Fibroblast of skin of left biceps (primary cell): ENCODE results near the gene ZNF93.
A peak's percentile ranks its signal among the peaks of the same experiment; 100 is the strongest.
"Not testable (repeated sequence)": the region's sequence is repeated elsewhere in the genome, so short reads cannot be mapped to it uniquely, and the experiment has no call there.

Experiments used
- DNase-seq, 2 experiments: peaks; one replicate each; pipeline ENCODE4 v3.0.0-alpha.2; 2013; ENCODE audit warnings: low read depth in 2 of 2

Gene ZNF93

DNA sequence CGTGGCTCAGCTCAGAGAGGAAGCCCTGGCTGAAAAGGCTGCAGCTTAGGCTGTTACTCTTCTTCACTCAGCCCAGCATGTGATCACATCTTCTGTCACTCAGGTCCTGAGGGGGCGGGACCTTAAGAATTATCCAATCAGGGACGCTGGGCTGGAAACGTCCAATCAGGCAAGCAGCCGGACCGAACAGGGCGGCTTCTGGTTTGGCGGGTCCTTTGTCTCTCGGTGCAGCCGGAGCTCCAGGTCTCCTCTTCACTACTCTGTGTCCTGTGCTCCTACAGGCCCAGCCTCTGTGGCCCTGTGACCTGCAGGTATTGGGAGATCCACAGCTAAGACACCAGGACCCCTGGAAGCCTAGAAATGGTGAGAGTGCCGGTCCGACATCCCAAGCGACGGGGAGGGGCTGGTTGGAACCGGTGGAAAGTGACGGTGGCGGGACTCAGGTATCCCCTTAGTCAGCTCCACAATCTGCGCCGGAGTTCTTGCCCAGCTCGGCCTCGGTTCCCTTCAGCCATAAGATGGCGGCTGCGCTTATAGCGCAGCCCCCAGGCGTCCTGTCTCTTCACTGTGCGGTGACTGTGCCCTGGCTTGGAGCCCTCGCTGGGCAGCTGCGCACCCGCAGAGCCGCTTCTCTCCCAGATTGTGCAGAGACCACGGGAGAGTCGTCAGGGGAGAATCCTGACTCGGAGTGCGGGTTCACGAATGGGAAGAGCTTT, at the start of gene ZNF93:
TSS of gene ZNF93 (plus strand) at position 218 of the 716 bp plus-strand sequence. CDS start at position 361, 143 bp downstream.
- peak; percentile 93 for DNase-seq

DNA sequence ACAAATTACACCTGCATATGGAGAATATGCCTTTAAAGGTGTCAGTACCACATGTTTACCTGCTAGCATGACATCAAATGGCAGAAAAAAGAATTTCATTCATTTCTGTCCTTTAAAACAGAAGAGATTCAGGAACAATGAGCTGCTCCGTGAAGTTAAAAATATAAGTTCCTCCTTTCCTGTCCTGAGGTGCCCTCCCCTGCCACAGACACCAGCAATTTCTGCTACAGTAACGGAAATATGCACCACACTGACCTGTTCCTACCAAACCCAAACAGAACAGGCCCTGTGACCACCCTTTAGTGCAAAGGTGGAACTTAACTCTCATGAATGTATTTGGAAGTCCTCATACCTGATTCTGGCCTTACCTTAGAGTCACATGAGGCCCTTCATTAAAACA, 49.0 kb upstream of the ZNF93 start:
- DNase-seq: not testable (repeated sequence)

DNA sequence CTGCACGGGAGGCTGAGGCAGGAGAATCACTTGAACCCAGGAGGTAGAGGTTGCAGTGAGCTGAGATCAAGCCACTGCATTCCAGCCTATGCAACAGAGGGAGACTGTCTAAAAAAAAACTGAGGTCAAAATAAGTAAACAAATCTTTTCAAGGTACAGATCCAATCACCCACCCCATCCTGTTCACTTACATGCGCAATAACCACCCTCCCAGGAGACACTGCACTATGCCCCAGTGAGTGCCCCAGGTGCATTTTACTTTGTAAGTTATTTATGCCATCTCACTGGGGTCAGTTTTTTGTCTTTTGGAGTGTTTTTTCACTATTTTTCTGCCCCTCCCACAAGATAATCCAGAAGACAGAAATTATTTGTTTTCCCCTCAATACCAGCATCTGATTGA, 42.0 kb upstream of the ZNF93 start:
- DNase-seq: no peak

DNA sequence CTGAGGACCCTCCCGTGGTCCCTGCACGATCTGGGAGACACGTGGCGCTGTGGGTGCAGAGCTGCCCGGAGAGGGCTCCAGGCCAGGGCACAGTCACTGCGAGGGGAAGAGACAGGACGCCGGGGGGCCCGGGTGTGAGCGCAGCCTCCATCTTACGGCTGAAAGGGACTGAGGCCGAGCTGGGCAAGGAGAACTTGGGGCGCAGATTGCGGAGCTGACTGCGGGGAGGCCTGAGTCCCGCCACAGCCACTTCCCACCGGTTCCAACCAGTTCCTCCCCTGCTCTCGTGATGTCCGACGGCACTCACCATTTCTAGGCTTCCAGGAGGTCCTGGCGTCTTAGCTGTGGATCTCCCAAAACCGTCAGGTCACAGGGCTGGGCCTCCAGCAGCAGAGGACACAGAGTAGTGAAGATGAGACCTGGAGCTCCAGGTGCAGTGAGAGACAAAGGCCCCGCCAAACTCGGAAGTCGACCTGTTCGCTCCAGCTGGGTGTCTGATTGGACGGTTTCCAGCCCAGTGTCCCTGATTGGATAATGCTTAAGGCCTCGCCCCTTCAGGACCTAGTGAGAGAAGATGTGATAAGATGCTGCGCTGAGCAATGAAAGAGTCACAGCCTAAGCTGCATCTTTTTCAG, 39.9 kb upstream of the ZNF93 start:
- DNase-seq: no peak

DNA sequence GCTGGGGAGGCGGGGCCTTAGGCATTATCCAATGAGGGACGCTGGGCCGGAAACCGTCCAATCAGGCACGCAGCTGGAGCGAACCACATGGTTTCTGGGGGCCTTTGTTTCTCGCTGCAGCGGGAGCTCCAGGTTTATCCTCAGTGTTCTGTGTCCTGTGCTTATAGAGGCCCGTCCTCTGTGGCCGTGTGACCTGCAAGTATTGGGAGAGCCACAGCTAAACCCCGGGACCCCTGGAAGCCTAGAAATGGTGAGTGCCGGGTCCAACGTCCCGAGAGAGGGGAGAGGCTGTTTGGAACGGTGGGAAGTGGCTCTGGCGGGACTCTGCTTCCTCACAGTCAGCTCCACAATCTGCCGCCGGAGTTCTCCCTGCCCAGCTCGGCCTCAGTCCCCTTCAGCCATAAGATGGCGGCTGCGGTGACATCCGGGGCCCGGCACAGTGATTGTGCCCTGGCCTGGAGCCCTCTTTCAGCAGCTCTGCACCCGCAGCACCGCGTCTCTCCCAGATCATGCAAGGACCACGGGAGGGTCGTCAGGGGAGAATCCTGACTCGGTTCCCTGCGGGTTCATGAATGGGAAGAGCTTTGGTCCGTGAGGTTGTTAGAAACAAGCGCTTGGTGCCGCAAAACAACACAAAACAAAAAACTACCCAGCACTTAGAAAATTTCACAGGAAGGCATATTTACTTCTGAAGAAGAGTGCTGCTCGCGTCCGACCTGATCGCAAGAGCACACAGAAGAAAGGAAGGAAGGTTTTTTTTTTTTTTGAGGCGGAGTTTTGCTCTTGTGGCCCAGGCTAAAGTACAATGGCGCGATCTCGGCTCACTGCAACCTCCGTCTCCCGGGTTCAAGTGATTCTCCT, 34.8 kb upstream of the ZNF93 start, which contains the start of gene ZNF253:
TSS of gene ZNF253 (plus strand) at position 133 of the 861 bp plus-strand sequence. CDS start at position 248, 115 bp downstream.
- DNase-seq: peak; percentile 78 to 80

DNA sequence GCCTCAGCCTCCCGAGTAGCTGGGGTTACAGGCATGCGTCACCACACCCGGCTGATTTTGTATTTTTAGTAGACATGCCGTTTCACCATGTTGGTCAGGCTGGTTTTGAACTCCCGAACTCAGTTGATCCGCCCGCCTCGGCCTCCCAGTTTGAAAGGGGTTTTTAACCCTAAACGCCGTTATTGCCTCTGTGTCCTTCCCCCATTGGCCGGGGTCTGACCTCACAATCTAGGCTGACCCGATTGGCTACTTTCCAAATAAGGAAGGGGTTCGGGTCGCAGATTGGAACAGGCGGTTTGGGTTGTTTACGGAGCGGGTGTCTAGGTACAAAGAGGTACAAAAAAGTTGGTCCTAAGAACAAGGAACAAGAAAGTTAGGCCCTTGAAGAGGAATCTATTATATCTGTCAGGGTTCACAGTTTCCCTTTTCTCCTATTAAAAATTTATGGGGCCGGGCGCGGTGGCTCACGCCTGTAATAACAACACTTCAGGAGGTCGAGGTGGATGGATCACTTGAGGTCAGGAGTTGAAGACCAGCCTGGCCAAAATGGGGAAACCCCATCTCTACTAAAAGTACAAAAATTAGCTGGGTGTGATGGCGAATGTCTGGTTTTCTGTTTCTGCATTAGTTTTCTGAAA, 34.0 kb upstream of the ZNF93 start:
- DNase-seq: no peak

DNA sequence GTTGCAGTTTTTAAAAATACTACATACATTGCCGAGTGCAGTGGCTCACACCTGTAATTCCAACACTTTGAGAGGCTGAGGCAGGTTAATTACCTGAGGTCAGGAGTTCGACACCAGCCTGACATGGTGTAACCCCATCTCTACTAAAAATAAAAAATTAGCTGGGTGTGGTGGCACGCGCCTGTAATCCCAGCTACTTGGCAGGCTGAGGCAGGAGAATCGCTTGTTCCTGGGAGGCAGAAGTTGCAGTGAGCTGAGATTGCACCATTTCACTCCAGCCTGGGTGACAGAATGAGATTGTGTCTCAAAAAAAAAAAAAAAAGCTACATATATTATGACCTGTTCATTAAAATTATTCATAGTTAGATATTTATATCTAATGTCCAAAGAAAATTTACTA, 30.7 kb upstream of the ZNF93 start:
- DNase-seq: not testable (repeated sequence)

DNA sequence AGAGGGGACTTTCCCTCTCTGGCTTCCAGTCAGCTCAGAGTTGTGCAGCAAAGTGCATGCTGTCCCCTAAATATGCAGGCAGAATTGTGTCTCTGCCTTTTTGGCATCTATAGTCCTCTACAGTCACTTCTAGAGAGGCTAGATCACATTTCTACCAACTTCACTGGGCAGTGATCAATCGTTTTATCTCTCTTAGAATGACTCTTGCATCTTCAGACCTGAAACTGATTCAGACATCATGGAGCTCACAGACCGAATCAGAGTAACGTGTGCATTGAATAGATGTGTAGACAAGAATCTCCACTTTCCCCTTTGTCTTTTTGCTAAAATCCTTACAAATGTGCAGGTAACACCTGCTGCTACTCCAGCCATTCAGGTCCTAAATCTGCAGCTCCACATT, 28.8 kb upstream of the ZNF93 start:
- no peak for DNase-seq

DNA sequence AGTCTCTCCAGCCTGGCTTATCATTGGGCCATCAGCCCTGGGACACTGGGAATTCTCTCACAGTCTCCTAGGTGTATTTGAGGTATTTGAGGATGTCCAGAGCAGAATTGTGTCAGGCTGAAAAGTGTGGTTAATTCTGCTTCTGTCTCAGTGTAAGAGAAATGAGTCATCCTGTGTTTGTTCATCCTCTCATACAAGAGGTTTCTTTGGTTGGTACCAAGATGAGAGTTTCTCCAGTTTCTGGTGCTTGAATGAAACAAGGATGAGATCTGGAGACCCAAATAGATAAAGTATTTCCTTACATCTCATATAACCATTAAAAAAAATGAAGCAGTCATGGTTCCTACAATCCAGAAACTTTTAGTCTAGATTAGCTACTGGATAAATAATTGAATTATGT, 27.4 kb upstream of the ZNF93 start:
- DNase-seq: no peak

DNA sequence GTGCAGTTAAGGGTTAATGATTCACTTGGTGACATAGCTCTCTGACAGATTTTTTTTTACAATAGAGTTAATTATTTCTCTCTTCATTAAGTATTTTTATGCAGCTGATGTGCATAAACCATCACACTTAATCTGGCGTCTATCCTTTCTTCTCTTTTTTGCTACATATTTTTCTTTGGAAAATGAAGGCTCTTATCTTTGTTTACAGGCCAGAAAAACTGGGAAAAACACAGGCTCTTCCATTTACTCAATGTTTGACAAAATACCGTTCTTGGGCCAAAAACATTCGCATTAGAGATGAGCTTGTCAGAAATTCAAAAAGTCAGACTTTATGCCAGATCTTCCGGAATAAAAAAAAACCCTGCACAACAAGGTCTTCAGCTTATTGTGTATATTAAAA, 23.0 kb upstream of the ZNF93 start:
- DNase-seq: no peak

DNA sequence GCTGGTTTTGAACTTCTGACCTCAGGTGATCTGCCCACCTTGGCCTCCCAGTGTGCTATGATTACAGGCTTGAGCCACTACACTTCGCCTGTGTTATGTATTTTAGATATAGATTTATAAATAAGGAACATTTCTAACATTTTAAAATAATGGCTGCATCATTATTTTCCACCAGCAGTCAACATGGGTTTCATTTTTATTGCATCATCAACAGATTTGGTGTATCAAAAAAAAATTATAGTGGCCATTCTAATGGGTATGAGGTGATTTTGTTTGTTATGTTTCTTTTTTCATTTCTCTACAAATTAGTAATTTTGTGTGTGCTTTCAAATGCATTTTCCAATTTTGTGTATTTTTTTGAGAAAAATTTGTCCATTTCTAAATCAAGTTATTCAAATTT, 16.2 kb upstream of the ZNF93 start:
- DNase-seq: no peak

DNA sequence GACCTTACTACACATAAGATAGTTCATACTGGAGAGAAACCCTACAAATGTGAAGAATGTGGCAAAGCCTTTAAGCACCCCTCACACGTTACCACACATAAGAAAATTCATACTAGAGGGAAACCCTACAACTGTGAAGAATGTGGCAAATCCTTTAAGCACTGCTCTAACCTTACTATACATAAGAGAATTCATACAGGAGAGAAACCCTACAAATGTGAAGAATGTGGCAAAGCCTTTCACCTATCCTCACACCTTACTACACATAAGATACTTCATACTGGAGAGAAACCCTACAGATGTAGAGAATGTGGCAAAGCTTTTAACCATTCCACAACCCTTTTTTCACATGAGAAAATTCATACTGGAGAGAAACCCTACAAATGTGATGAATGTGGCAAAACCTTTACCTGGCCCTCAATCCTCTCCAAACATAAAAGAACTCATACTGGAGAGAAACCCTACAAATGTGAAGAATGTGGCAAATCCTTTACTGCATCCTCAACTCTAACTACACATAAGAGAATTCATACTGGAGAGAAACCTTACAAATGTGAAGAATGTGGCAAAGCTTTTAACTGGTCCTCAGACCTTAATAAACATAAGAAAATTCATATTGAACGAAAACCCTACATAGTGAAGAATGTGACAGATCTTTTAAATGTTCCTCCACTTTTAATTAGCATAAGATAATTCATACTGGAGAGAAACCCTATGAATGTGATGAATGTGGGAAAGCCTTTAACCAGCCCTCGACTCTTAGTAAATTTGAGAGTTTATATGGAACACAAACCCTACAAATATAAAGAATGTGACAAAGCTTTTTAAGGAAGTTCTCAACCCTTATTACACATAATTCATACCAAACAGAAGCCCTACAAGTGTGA, 8.4 kb upstream of the ZNF93 start:
- DNase-seq: not testable (repeated sequence)

DNA sequence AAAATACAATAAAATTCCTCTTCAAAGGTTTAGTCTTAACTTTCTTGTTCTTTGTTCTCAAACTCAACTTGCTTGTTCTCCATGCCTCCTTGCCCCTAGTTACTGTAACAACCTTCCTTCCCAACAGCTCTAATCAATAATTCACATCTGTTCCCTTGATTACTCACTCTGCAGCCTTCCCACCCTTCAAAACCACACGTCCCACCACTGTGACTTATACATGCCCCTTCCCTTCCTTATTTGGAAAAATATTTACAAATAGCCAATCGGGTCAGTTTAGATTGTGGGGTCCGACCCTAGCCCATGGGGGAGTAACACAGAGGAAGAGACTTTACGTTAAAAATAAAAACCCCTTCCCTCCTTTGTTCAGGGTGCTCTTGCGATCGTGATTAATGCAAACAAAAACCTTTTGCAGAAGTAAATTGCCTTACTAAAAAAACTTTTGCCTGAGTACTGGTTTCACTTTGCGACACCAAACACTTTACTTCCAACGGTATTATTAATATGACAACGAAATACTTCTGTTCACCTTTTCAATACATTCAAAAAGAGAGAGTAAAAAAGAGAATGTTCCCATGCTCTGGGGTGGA, 512 bp upstream of the ZNF93 start:
- peak; percentile 71 to 77 for DNase-seq

DNA sequence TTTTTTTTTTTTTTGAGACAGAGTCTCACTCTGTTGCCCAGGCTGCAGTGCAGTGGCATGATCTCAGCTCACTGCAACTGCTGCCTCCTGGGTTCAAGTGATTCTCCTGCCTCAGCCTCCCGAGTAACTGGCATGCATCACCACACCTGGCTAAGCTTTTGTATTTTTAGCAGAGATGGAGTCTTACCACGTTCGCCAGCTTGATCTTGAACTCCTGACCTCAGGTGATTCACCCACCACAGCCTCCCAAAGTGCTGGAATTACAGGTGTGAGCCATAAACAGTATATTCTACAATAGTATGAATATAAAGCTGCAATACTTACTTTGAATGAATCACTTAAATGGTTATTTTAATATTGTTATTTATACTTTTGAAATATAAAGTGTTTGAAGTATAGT, 6.8 kb downstream of the ZNF93 start:
- not testable (repeated sequence) for DNase-seq

DNA sequence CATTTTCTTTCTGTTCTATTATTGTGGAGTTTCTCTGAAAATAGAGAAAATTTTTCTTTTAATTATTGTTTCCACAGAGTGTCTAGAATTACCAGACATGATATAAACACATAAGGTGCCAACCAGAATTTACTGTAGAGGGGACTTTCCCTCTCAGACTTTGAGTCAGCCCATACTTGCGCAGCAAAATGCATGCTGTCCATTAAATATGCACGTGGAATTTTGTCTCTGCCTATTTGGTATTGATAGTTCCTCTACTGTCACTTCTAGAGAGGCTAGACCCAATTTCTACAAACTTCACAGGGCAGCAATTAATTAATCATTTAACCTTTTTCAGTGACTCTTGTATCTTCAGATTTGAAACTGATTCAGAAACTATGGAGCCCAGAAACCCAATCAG, 8.9 kb downstream of the ZNF93 start:
- no peak for DNase-seq

DNA sequence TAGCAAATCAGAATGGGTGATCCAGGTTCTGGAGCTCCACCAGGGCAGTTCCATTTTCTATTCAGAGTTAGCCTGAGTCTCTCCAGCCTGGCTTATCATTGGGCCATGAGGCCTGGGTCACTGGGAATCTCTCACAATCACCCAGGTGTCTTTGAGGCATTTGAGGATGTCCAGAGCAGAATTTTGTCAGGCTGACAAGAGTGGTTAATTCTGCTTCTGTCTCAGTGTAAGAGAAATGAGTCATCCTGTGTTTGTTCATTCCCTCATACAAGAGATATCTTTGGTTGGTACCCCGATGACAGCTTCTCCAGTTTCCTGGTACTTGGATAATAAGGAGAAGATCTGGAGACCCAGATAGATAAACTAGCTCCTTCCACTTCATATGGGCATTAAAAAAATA, 10.4 kb downstream of the ZNF93 start:
- DNase-seq: no peak

DNA sequence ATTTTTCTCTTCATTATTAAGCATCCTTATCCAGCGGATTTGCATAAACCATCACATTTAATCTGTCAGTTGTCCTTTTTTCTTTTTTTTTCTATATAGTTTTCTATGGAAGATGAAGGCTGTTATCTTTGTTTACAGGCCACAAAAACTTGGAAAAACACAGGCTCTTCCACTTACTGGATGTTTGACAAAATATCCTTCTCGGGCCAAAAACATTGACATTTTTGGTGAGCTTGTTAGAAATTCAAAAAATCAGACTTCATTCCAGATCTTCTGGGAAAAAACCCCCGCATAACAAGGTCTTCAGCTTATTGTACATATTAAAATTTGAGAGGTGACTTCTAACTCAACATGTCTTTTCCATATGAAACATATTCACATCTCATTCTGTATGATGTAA, 13.8 kb downstream of the ZNF93 start:
- DNase-seq: no peak

DNA sequence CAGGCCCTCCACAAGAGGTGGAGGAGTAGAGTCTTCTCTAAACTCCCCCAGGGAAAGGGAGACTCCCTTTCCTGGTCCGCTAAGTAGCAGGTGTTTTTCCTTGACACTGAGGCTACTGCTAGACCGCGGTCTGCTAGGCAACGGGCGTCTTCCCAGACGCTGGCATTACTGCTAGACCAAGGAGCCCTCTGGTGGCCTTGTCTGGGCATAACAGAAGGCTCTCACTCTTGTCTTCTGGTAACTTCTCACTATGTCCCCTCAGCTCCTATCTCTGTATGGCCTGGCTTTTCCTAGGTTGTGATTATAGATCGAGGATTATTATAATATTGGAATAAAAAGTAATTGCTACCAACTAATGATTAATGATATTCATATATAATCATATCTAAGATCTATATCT, 29.7 kb downstream of the ZNF93 start:
- DNase-seq: not testable (repeated sequence)

DNA sequence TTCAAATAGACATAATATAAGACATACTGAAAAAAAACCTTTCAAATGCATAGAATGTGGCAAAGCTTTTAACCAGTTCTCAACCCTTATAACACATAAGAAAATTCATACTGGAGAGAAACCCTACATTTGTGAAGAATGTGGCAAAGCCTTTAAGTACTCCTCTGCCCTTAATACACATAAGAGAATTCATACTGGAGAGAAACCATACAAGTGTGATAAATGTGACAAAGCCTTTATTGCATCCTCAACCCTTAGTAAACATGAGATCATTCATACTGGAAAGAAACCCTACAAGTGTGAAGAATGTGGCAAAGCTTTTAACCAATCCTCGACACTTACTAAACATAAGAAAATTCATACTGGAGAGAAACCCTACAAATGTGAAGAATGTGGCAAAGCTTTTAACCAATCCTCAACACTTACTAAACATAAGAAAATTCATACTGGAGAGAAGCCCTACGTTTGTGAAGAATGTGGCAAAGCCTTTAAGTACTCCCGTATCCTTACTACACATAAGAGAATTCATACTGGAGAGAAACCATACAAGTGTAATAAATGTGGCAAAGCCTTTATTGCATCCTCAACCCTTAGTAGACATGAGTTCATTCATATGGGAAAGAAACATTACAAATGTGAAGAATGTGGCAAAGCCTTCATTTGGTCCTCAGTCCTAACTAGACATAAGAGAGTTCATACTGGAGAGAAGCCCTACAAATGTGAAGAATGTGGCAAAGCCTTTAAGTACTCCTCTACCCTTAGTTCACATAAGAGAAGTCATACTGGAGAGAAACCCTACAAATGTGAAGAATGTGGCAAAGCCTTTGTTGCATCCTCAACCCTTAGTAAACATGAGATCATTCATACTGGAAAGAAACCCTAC, 32.9 kb downstream of the ZNF93 start:
- not testable (repeated sequence) for DNase-seq

DNA sequence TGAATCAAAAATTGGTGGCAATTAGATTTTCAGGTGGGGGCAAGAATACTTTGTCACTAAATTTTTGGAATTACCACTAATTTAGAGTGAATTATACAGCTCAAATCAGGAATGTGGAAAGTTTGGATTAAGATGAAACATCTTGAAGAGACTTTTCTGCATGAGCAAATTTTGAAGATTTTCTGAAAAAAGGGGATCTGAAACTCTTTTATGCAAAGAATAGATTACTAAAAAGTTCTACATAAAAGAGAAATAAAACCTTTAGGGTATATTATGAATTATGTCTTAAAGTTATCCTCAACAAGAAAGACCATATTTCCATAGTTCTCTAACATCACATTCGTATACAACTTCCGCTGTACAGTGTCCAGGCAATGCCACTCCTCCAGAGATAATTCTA, 36.7 kb downstream of the ZNF93 start:
- DNase-seq: no peak
